WTC11 (cell line): ENCODE measurements around the gene USP21. TPM values are rescaled to one million over a fixed set of nuclear protein-coding genes. Genes with fewer than 3 reads are reported as not detected.

Experiments
- ATAC-seq: fragments of 200-7000 bp; cut with Tn5 transposase; 2 replicates; pipeline ENCODE4 v1.10.0; 2021; ENCODE audit warnings: mild to moderate bottlenecking, moderate library complexity
- CTCF ChIA-PET: fragments of 300-600 bp; sonication (Branson Sonifier 250); formaldehyde crosslinking; loops from one replicate; lab custom pipeline; 2021; ENCODE audit warnings: antibody characterized with exemption; lab: Charles Lee
- POLR2A ChIA-PET: fragments of 350-600 bp; sonication (Branson Sonifier 250); formaldehyde crosslinking; loops from one replicate; lab custom pipeline; 2021; ENCODE audit warnings: antibody characterized with exemption; lab: Charles Lee
- DNase-seq: peaks from one replicate; pipeline ENCODE4 v3.0.0; 2021; ENCODE audit warnings: low spot score
- H3K27ac Mint-ChIP-seq: 2 replicates; pipeline ENCODE4 v1.8.0; 2021; ENCODE audit warnings: mixed read lengths
- H3K27me3 Mint-ChIP-seq: 2 replicates; pipeline ENCODE4 v1.8.0; 2021; ENCODE audit warnings: low read depth, mild to moderate bottlenecking, moderate library complexity, mixed read lengths
- H3K36me3 Mint-ChIP-seq: 2 replicates; pipeline ENCODE4 v1.8.0; 2021; ENCODE audit warnings: mixed read lengths
- H3K4me1 Mint-ChIP-seq: 2 replicates; pipeline ENCODE4 v1.8.0; 2022; ENCODE audit warnings: mixed read lengths
- H3K4me3 Mint-ChIP-seq: 2 replicates; pipeline ENCODE4 v1.8.0; 2021; ENCODE audit warnings: mild to moderate bottlenecking, moderate library complexity, mixed read lengths
- H3K9me3 Mint-ChIP-seq: 2 replicates; pipeline ENCODE4 v1.8.0; 2021; ENCODE audit warnings: mixed read lengths
- CTCF ChIP-seq: fragments of 200-600 bp; IDR thresholded peaks from 2 replicates; pipeline ENCODE4 v1.8.0; 2022; ENCODE audit warnings: antibody characterized with exemption
- ETV6 ChIP-seq: sonication (generic); formaldehyde crosslinking; IDR thresholded peaks from 2 replicates; pipeline ENCODE4 v1.8.1; 2022; ENCODE audit warnings: mild to moderate bottlenecking, missing genetic modification reagents
- HMGA2 ChIP-seq: fragments of 250-450 bp; sonication (Bioruptor Pico); IDR thresholded peaks from 2 replicates; pipeline ENCODE4 v1.4.0; 2021; ENCODE audit warnings: mild to moderate bottlenecking, moderate library complexity
- IRF2 ChIP-seq: sonication (generic); formaldehyde crosslinking; IDR thresholded peaks from 2 replicates; pipeline ENCODE4 v1.8.0; 2022; ENCODE audit warnings: low read depth, missing genetic modification reagents, borderline replicate concordance
- NFYB ChIP-seq: sonication (generic); formaldehyde crosslinking; conservative IDR thresholded peaks from 2 replicates; pipeline ENCODE4 v1.8.0; 2022; ENCODE audit warnings: low read depth, missing genetic modification reagents
- OVOL2 ChIP-seq: fragments of 250-450 bp; sonication (Bioruptor Pico); IDR thresholded peaks from 2 replicates; pipeline ENCODE4 v1.9.0; 2021; ENCODE audit warnings: mild to moderate bottlenecking, borderline replicate concordance
- TCF7 ChIP-seq: sonication (generic); formaldehyde crosslinking; IDR thresholded peaks from 2 replicates; pipeline ENCODE4 v1.8.0; 2022; ENCODE audit warnings: mild to moderate bottlenecking, low read depth, missing genetic modification reagents, moderate library complexity
- ZNF232 ChIP-seq: sonication (generic); formaldehyde crosslinking; IDR thresholded peaks from 2 replicates; pipeline ENCODE4 v1.8.0; 2022; ENCODE audit warnings: mild to moderate bottlenecking, missing genetic modification reagents
- ZNF263 ChIP-seq: sonication (generic); formaldehyde crosslinking; IDR thresholded peaks from 2 replicates; pipeline ENCODE4 v1.8.1; 2022; ENCODE audit warnings: low read depth, mild to moderate bottlenecking, moderate library complexity, missing genetic modification reagents
- ZNF423 ChIP-seq: fragments of 250-450 bp; sonication (Bioruptor Pico); IDR thresholded peaks from 2 replicates; pipeline ENCODE4 v2.1.2; 2022; ENCODE audit warnings: mild to moderate bottlenecking, moderate library complexity
- ZNF425 ChIP-seq: fragments of 250-450 bp; sonication (Bioruptor Pico); conservative IDR thresholded peaks from 2 replicates; pipeline ENCODE4 v1.9.0; 2021; ENCODE audit warnings: mild to moderate bottlenecking
- total RNA-seq: library from RNA; stranded (reverse); gene quantifications from 3 replicates; pipeline ENCODE4 v1.2.3, GENCODE V29; 2021
- TF ChIP-seq, protein P1 (sequence below): sonication (generic); formaldehyde crosslinking; IDR thresholded peaks from 2 replicates; pipeline ENCODE4 v1.8.0; 2022; ENCODE audit warnings: mild to moderate bottlenecking, missing genetic modification reagents
- TF ChIP-seq, protein P2 (sequence below): fragments of 250-450 bp; sonication (Bioruptor Pico); IDR thresholded peaks from 2 replicates; pipeline ENCODE4 v1.9.0; 2021; ENCODE audit warnings: moderate library complexity, mild to moderate bottlenecking, inconsistent platforms, borderline replicate concordance
- TF ChIP-seq, protein P3 (sequence below): fragments of 250-450 bp; sonication (Bioruptor Pico); IDR thresholded peaks from 2 replicates; pipeline ENCODE4 v1.8.0; 2021; ENCODE audit warnings: mild to moderate bottlenecking
- TF ChIP-seq, protein P4 (sequence below): sonication (generic); formaldehyde crosslinking; IDR thresholded peaks from 2 replicates; pipeline ENCODE4 v1.8.1; 2022; ENCODE audit warnings: mild to moderate bottlenecking, moderate library complexity, missing genetic modification reagents

The USP21 gene
- total RNA-seq, 1 experiment from 2014 or later, result 30.8 TPM

DNA sequence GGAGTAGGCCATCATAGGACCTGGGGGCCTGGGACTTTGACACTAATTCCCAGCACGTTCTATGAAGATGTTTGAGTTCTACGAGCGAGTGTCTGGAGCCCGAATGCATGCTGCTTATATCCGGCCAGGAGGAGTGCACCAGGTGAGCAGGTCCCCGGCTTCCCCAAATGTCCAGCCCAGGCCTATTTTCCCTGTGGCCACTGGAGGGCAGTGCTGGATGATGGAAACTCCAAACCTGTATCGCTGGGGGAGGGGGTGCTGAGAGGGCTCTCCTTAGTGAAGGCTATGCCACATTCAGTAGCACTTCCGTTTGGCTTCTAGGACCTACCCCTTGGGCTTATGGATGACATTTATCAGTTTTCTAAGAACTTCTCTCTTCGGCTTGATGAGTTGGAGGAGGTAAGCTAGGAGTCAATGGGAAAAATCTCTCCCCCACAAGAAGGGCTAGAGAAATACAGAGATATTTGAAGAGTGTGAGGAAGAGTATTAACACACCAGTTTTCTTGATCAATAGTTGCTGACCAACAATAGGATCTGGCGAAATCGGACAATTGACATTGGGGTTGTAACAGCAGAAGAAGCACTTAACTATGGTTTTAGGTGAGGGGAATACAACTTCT lies 50.6 kb downstream of the USP21 start:
- Mint-ChIP-seq H3K4me1 (peaks cover 6% of the 10 kb centered on the region), H3K4me3 (no peak overlapping the region), H3K27ac (peak overlapping the region; percentile 93), H3K36me3 (peaks cover 65% of the 10 kb centered on the region), H3K27me3 (no peaks in the 10 kb centered on the region; the same call in 1 of the 2 replicates), H3K9me3 (no peaks in the 10 kb centered on the region)
- DNase-seq (peak; percentile 91), ATAC-seq (peak; percentile 98)
- POLR2A ChIA-PET, result no interaction called here
- TF ChIP-seq CTCF, result peak; percentile 81
- TF ChIP-seq HMGA2 (CRISPR knock-in tag), result no peak
- TF ChIP-seq ZNF232 (CRISPR knock-in tag), result 0 out of 2 replicates have a peak, but pooled peaks have one; percentile 20
- no peak for TF ChIP-seq ZNF263 (CRISPR knock-in tag)
- no peak for TF ChIP-seq ZNF425 (CRISPR knock-in tag)
- TF ChIP-seq TCF7 (CRISPR knock-in tag), result no peak
- CTCF ChIA-PET, result interaction anchor here (1.1 to 2.3 kb wide), 5 partner anchors 12 to 172 kb away, joined by 3 to 15 read pairs (median 6); partner anchors contain the start of genes ADAMTS4 and TOMM40L

- Mint-ChIP-seq H3K4me1 (peaks cover 32% of the 10 kb centered on the region), H3K36me3 (peaks cover 45% of the 10 kb centered on the region), H3K27me3 (no peaks in the 10 kb centered on the region; the same call in 1 of the 2 replicates), H3K9me3 (no peaks in the 10 kb centered on the region), H3K27ac (no peak overlapping the region), H3K4me3 (no peak overlapping the region)
- ChIA-PET CTCF (no interaction called here), POLR2A (no interaction called here)
- no peak for DNase-seq
- TF ChIP-seq OVOL2 (no peak), ZNF423 (CRISPR knock-in tag) (no peak), NFYB (CRISPR knock-in tag) (no peak), IRF2 (CRISPR knock-in tag) (no peak), ETV6 (CRISPR knock-in tag) (no peak)
- TF ChIP-seq, protein P1, sequence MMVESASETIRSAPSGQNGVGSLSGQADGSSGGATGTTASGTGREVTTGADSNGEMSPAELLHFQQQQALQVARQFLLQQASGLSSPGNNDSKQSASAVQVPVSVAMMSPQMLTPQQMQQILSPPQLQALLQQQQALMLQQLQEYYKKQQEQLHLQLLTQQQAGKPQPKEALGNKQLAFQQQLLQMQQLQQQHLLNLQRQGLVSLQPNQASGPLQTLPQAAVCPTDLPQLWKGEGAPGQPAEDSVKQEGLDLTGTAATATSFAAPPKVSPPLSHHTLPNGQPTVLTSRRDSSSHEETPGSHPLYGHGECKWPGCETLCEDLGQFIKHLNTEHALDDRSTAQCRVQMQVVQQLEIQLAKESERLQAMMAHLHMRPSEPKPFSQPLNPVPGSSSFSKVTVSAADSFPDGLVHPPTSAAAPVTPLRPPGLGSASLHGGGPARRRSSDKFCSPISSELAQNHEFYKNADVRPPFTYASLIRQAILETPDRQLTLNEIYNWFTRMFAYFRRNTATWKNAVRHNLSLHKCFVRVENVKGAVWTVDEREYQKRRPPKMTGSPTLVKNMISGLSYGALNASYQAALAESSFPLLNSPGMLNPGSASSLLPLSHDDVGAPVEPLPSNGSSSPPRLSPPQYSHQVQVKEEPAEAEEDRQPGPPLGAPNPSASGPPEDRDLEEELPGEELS, result no peak
- TF ChIP-seq, protein P2, sequence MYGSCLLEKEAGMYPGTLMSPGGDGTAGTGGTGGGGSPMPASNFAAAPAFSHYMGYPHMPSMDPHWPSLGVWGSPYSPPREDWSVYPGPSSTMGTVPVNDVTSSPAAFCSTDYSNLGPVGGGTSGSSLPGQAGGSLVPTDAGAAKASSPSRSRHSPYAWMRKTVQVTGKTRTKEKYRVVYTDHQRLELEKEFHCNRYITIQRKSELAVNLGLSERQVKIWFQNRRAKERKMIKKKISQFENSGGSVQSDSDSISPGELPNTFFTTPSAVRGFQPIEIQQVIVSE (CRISPR knock-in tag), result no peak
- TF ChIP-seq, protein P3, sequence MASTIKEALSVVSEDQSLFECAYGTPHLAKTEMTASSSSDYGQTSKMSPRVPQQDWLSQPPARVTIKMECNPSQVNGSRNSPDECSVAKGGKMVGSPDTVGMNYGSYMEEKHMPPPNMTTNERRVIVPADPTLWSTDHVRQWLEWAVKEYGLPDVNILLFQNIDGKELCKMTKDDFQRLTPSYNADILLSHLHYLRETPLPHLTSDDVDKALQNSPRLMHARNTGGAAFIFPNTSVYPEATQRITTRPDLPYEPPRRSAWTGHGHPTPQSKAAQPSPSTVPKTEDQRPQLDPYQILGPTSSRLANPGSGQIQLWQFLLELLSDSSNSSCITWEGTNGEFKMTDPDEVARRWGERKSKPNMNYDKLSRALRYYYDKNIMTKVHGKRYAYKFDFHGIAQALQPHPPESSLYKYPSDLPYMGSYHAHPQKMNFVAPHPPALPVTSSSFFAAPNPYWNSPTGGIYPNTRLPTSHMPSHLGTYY (CRISPR knock-in tag), result no peak
- TF ChIP-seq, protein P4, sequence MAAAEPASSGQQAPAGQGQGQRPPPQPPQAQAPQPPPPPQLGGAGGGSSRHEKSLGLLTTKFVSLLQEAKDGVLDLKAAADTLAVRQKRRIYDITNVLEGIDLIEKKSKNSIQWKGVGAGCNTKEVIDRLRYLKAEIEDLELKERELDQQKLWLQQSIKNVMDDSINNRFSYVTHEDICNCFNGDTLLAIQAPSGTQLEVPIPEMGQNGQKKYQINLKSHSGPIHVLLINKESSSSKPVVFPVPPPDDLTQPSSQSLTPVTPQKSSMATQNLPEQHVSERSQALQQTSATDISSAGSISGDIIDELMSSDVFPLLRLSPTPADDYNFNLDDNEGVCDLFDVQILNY, result no peak
- no peak for ATAC-seq
Measured at GRCh38 chr1:161214369-161214768, 55.1 kb downstream of the USP21 start.
